WTC11 (cell line): Measurements from ENCODE around the gene TTLL13.

Source experiments
- JAZF1 ChIP-seq: fragments of 250-450 bp; sonication (Bioruptor Pico); IDR thresholded peaks from 2 replicates; pipeline ENCODE4 v1.9.0; 2021; ENCODE audit warnings: moderate library complexity, mild to moderate bottlenecking, inconsistent platforms
- NR1H2 ChIP-seq: sonication (generic); formaldehyde crosslinking; IDR thresholded peaks from 2 replicates; pipeline ENCODE4 v1.9.0; 2021; ENCODE audit warnings: mild to moderate bottlenecking, moderate library complexity, missing genetic modification reagents
- NR3C1 ChIP-seq: sonication (generic); formaldehyde crosslinking; conservative IDR thresholded peaks from 2 replicates; pipeline ENCODE4 v1.8.1; 2023; ENCODE audit warnings: low read depth, mild to moderate bottlenecking, missing genetic modification reagents
- TP53 ChIP-seq: sonication (generic); formaldehyde crosslinking; IDR thresholded peaks from 2 replicates; pipeline ENCODE4 v1.8.1; 2023; ENCODE audit warnings: mild to moderate bottlenecking, missing genetic modification reagents
- ZNF121 ChIP-seq: sonication (generic); formaldehyde crosslinking; IDR thresholded peaks from 2 replicates; pipeline ENCODE4 v1.8.0; 2023; ENCODE audit warnings: missing genetic modification reagents
- ZNF219 ChIP-seq: sonication (generic); formaldehyde crosslinking; IDR thresholded peaks from 2 replicates; pipeline ENCODE4 v1.8.0; 2023; ENCODE audit warnings: missing genetic modification reagents, mild to moderate bottlenecking, borderline replicate concordance
- TF ChIP-seq, protein P1 (sequence below): sonication (generic); formaldehyde crosslinking; IDR thresholded peaks from 2 replicates; pipeline ENCODE4 v1.8.0; 2022; ENCODE audit warnings: mild to moderate bottlenecking, missing genetic modification reagents
- TF ChIP-seq, protein P2 (sequence below): sonication (generic); formaldehyde crosslinking; IDR thresholded peaks from 2 replicates; pipeline ENCODE4 v1.8.0; 2022; ENCODE audit warnings: mild to moderate bottlenecking, missing genetic modification reagents
- TF ChIP-seq, protein P3 (sequence below): fragments of 200-600 bp; IDR thresholded peaks from 2 replicates; pipeline ENCODE4 v1.8.0; 2022; ENCODE audit warnings: antibody characterized with exemption
- TF ChIP-seq, protein P4 (sequence below): sonication (generic); formaldehyde crosslinking; IDR thresholded peaks from 2 replicates; pipeline ENCODE4 v1.8.0; 2022; ENCODE audit warnings: mild to moderate bottlenecking, missing genetic modification reagents
- TF ChIP-seq, protein P5 (sequence below): sonication (generic); formaldehyde crosslinking; IDR thresholded peaks from 2 replicates; pipeline ENCODE4 v1.8.1; 2022; ENCODE audit warnings: low read depth, mild to moderate bottlenecking, moderate library complexity, missing genetic modification reagents, borderline replicate concordance
- TF ChIP-seq, protein P6 (sequence below): fragments of 250-450 bp; sonication (Bioruptor Pico); IDR thresholded peaks from 2 replicates; pipeline ENCODE4 v2.1.2; 2022; ENCODE audit warnings: mild to moderate bottlenecking, moderate library complexity

DNA sequence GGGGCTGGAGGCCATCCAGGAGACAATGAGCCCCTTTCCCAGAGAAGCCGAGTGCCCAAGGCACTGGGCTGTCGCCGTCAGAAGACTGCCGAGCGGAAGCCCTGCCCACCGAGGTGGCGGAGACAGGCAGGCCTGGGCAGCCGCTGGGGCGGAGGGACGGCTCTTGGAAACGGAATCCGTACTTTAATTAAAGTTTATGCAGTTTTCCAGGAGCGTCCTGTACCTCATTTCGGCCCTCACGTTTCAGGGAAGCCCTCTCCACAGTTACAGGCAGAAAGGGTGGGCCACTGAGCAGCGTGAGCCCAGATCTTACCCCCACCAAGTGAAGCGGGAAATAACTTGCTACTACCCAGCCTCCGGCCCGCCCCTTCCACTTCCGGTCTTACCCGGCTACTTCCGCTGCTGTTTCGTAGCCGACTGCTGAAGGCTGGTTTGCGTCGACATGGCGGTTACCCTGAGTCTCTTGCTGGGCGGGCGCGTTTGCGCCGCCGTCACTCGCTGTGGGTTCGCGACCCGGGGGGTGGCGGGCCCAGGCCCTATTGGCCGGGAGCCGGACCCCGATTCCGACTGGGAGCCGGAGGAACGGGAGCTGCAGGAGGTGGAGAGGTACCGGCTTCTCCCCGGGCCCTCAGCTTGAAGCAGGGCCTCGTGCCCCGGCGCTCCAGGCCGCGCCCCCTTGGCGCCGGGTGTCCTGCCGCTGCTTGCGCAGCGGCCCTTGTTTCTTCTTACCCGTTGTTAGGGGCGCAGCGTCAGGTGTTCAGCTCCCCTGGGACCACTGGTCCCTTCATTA lies 16.1 kb downstream of the TTLL13 start, which contains the start of gene NGRN:
- no peak for TF ChIP-seq NR3C1 (CRISPR knock-in tag)
- no peak for TF ChIP-seq TP53 (CRISPR knock-in tag)
- TF ChIP-seq, protein P1, sequence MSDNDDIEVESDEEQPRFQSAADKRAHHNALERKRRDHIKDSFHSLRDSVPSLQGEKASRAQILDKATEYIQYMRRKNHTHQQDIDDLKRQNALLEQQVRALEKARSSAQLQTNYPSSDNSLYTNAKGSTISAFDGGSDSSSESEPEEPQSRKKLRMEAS, result peak; percentile 92
- no peak for TF ChIP-seq JAZF1
- no peak for TF ChIP-seq ZNF121 (CRISPR knock-in tag)
- no peak for TF ChIP-seq NR1H2 (CRISPR knock-in tag)
- TF ChIP-seq, protein P2, sequence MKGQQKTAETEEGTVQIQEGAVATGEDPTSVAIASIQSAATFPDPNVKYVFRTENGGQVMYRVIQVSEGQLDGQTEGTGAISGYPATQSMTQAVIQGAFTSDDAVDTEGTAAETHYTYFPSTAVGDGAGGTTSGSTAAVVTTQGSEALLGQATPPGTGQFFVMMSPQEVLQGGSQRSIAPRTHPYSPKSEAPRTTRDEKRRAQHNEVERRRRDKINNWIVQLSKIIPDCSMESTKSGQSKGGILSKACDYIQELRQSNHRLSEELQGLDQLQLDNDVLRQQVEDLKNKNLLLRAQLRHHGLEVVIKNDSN (CRISPR knock-in tag), result peak; percentile 50; the same call in 1 of the 2 replicates
- TF ChIP-seq, protein P3, sequence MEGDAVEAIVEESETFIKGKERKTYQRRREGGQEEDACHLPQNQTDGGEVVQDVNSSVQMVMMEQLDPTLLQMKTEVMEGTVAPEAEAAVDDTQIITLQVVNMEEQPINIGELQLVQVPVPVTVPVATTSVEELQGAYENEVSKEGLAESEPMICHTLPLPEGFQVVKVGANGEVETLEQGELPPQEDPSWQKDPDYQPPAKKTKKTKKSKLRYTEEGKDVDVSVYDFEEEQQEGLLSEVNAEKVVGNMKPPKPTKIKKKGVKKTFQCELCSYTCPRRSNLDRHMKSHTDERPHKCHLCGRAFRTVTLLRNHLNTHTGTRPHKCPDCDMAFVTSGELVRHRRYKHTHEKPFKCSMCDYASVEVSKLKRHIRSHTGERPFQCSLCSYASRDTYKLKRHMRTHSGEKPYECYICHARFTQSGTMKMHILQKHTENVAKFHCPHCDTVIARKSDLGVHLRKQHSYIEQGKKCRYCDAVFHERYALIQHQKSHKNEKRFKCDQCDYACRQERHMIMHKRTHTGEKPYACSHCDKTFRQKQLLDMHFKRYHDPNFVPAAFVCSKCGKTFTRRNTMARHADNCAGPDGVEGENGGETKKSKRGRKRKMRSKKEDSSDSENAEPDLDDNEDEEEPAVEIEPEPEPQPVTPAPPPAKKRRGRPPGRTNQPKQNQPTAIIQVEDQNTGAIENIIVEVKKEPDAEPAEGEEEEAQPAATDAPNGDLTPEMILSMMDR, result no peak
- no peak for TF ChIP-seq ZNF219 (CRISPR knock-in tag)
- TF ChIP-seq, protein P4, sequence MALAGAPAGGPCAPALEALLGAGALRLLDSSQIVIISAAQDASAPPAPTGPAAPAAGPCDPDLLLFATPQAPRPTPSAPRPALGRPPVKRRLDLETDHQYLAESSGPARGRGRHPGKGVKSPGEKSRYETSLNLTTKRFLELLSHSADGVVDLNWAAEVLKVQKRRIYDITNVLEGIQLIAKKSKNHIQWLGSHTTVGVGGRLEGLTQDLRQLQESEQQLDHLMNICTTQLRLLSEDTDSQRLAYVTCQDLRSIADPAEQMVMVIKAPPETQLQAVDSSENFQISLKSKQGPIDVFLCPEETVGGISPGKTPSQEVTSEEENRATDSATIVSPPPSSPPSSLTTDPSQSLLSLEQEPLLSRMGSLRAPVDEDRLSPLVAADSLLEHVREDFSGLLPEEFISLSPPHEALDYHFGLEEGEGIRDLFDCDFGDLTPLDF (CRISPR knock-in tag), result no peak
- TF ChIP-seq, protein P5, sequence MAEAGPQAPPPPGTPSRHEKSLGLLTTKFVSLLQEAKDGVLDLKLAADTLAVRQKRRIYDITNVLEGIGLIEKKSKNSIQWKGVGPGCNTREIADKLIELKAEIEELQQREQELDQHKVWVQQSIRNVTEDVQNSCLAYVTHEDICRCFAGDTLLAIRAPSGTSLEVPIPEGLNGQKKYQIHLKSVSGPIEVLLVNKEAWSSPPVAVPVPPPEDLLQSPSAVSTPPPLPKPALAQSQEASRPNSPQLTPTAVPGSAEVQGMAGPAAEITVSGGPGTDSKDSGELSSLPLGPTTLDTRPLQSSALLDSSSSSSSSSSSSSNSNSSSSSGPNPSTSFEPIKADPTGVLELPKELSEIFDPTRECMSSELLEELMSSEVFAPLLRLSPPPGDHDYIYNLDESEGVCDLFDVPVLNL (CRISPR knock-in tag), result no peak
- TF ChIP-seq, protein P6, sequence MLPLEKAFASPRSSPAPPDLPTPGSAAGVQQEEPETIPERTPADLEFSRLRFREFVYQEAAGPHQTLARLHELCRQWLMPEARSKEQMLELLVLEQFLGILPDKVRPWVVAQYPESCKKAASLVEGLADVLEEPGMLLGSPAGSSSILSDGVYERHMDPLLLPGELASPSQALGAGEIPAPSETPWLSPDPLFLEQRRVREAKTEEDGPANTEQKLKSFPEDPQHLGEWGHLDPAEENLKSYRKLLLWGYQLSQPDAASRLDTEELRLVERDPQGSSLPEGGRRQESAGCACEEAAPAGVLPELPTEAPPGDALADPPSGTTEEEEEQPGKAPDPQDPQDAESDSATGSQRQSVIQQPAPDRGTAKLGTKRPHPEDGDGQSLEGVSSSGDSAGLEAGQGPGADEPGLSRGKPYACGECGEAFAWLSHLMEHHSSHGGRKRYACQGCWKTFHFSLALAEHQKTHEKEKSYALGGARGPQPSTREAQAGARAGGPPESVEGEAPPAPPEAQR (CRISPR knock-in tag), result no peak
